Activated CD4-positive, alpha-beta T cell treated with anti-CD3 and anti-CD28 coated beads for 36 hours (primary cell): ENCODE measurements around the gene CFAP46. TPM values are rescaled to one million over a fixed set of nuclear protein-coding genes. Genes with fewer than 3 reads are reported as not detected.

Experiments used
- ATAC-seq: fragments of 200-7000 bp; cut with Tn5 transposase; one replicate; pipeline ENCODE4 v1.10.0; 2021; ENCODE audit warnings: mild to moderate bottlenecking, moderate library complexity
- CTCF ChIA-PET: fragments of 350-600 bp; sonication (Branson Sonifier 250); formaldehyde crosslinking; loops from one replicate; lab custom pipeline; 2021; ENCODE audit warnings: antibody characterized with exemption; lab: Charles Lee
- POLR2A ChIA-PET: fragments of 350-600 bp; sonication (Branson Sonifier 250); formaldehyde crosslinking; loops from one replicate; lab custom pipeline; 2021; ENCODE audit warnings: antibody characterized with exemption, inconsistent platforms; lab: Charles Lee
- DNase-seq: peaks from one replicate; pipeline ENCODE4 v3.0.0-alpha.2; 2020
- H3K27ac Mint-ChIP-seq: one replicate; pipeline ENCODE4 v1.8.0; 2021; ENCODE audit warnings: mixed read lengths
- H3K27me3 Mint-ChIP-seq: one replicate; pipeline ENCODE4 v1.8.0; 2021; ENCODE audit warnings: mixed read lengths
- H3K36me3 Mint-ChIP-seq: one replicate; pipeline ENCODE4 v1.8.0; 2021; ENCODE audit warnings: low read depth, mixed read lengths
- H3K4me1 Mint-ChIP-seq: one replicate; pipeline ENCODE4 v1.8.0; 2021; ENCODE audit warnings: mixed read lengths
- H3K4me3 Mint-ChIP-seq: one replicate; pipeline ENCODE4 v1.8.0; 2021; ENCODE audit warnings: mild to moderate bottlenecking, moderate library complexity, mixed read lengths
- H3K9me3 Mint-ChIP-seq: one replicate; pipeline ENCODE4 v1.8.0; 2021; ENCODE audit warnings: low read depth, mixed read lengths
- intact Hi-C, 2 experiments: fragments of 100-400 bp; cut with DNase I in 1 of 2; cut with micrococcal nuclease in 1 of 2; formaldehyde crosslinking; loops; one replicate each; pipeline versions ENCODE4 v1.14.2 to v1.15.1; 2022 to 2024; cut with DNase I, micrococcal nuclease
- total RNA-seq, 2 experiments: library from RNA; stranded (reverse); gene quantifications; one replicate each; pipeline ENCODE4 v1.2.3, GENCODE V29; 2021

CFAP46 gene
- total RNA-seq, 2 experiments from 2014 or later: 0.16 to 0.21 TPM

DNA sequence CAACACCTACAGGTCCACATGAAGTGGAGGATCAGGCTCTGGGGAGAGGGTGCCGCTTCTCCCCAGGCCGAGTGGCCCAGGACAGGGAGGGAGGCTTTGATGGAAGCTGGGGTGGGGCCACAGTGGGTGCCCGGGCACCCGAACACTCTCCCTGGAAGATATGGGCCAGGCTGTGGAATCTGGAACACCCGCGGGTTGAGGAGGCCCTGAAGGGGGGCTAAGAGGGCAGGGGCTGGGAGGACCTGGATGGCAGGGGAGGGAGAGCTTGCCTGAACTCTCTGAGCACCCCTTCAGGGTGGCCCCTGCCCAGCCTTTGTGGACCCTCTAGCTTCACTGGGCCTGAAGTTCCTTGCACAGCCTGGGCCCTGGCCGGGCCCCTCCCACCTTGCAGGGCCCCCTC is 151.9 kb downstream of the CFAP46 start:
- CTCF ChIA-PET: interaction anchor here (0.9 kb wide), 1 partner anchor 135 kb away, joined by 4 read pairs; no protein-coding TSS in a partner anchor
- H3K36me3 Mint-ChIP-seq: no peaks in the 10 kb centered on the region

DNA sequence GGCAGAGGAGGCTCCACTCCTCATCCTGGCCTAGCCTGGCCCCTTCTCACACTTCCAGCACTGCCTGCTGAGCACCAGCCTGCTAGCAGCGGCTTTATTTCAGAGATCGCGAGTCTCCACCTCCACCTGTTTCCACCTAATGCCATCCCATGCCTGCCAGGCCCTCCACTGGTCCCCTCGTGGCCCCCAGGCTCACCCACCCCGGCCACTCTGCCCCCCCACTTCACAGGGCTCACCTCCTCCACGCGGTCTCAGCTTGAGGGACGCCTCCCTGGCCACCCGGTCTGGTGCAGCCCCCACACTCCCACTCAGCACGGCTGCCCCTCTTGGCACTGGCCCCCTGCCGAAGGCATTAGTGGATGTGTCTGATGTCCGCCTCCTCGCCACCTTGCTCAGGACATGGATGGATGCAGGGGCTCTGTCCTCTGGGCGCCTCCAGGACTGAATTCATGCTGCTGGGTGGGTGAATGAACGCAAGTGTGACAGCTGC is 152.7 kb downstream of the CFAP46 start:
- H3K36me3 Mint-ChIP-seq: no peaks in the 10 kb centered on the region
- H3K27me3 Mint-ChIP-seq: peaks cover 11% of the 10 kb centered on the region
- H3K4me1 Mint-ChIP-seq: no peaks in the 10 kb centered on the region
- no peak for DNase-seq
- no peak overlapping the region for H3K27ac Mint-ChIP-seq
- no peak overlapping the region for H3K4me3 Mint-ChIP-seq
- POLR2A ChIA-PET: no interaction called here
- CTCF ChIA-PET: interaction anchor here (0.9 kb wide), 1 partner anchor 135 kb away, joined by 4 read pairs; no protein-coding TSS in a partner anchor
- ATAC-seq: no peak
- no peaks in the 10 kb centered on the region for H3K9me3 Mint-ChIP-seq
- intact Hi-C loops: loop anchor here (10.0 kb wide), 2 partner anchors 135 to 445 kb away; partner anchors contain the start of genes UTF1 (in 1 of the 2) and VENTX (in 1 of the 2)

More for the DNA sequence above, 151.9 kb downstream of the CFAP46 start:
- peaks cover 11% of the 10 kb centered on the region for H3K27me3 Mint-ChIP-seq
- H3K27ac Mint-ChIP-seq: no peak overlapping the region
- H3K4me3 Mint-ChIP-seq: no peak overlapping the region
- no peaks in the 10 kb centered on the region for H3K9me3 Mint-ChIP-seq
- no peak for DNase-seq
- intact Hi-C loops: no loop called here
- no peaks in the 10 kb centered on the region for H3K4me1 Mint-ChIP-seq
- POLR2A ChIA-PET: no interaction called here
- no peak for ATAC-seq

- peaks cover 13% of the 10 kb centered on the region for H3K27me3 Mint-ChIP-seq
- H3K27ac Mint-ChIP-seq: no peak overlapping the region
- H3K4me3 Mint-ChIP-seq: no peak overlapping the region
- no peaks in the 10 kb centered on the region for H3K4me1 Mint-ChIP-seq
- no peak for ATAC-seq
- no peak for DNase-seq
- intact Hi-C loops: loop anchor here (10.0 kb wide), 2 partner anchors 134 to 446 kb away; partner anchors contain the start of genes UTF1 (in 1 of the 2) and VENTX (in 1 of the 2)
- CTCF ChIA-PET: no interaction called here
- H3K9me3 Mint-ChIP-seq: no peaks in the 10 kb centered on the region
- H3K36me3 Mint-ChIP-seq: no peaks in the 10 kb centered on the region
- POLR2A ChIA-PET: no interaction called here
Measured at GRCh38 chr10:132788831-132789219, 153.5 kb downstream of the CFAP46 start.

GRCh38 chr10:132788180-132788830 is 154.1 kb downstream of the CFAP46 start:
- no peak overlapping the region for H3K4me3 Mint-ChIP-seq
- CTCF ChIA-PET: no interaction called here
- POLR2A ChIA-PET: no interaction called here
- H3K27ac Mint-ChIP-seq: no peak overlapping the region
- H3K4me1 Mint-ChIP-seq: no peaks in the 10 kb centered on the region
- H3K9me3 Mint-ChIP-seq: no peaks in the 10 kb centered on the region
- DNase-seq: peak; percentile 26
- H3K36me3 Mint-ChIP-seq: peaks cover 2% of the 10 kb centered on the region
- intact Hi-C loops: loop anchor here (10.0 kb wide), 2 partner anchors 134 to 446 kb away; partner anchors contain the start of genes UTF1 (in 1 of the 2) and VENTX (in 1 of the 2)
- ATAC-seq: no peak
- H3K27me3 Mint-ChIP-seq: peaks cover 17% of the 10 kb centered on the region

DNA sequence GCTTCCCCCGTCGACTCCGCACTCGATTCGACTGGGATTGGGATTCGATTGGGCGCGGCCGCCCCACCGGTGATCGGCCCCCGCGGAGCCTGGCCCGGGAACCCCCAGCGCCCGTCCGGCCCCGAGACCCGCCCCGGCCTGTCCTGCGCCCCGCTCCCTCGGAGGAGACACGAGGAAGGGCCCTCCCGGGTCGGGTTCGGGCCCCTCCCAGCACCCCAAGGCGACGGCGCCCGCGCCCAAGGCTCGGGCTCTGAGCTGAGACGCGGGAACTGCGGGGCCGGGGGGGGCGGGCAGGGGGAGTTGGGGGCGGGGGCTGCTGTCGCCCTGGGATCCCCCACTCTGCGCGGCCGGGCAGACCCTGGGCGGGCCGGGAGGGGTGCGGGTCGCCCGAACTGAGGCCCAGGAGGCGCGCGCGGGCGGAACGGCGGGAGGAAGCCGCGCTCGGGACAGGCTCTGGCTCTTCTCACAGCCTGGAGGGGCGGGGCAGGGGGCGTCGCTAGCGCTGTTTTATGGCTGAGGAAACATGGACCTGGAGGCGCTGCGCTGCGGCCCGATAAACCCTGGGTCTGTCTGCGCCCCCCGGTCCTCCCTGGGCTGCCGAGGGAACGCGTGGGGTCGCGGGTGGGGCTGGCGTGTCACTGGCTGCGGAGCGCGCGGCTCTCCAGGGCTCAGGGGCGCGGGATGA is 154.7 kb downstream of the CFAP46 start:
- POLR2A ChIA-PET: no interaction called here
- Mint-ChIP-seq H3K27me3 (peaks cover 17% of the 10 kb centered on the region), H3K9me3 (no peaks in the 10 kb centered on the region), H3K27ac (no peak overlapping the region), H3K4me1 (no peaks in the 10 kb centered on the region), H3K4me3 (no peak overlapping the region), H3K36me3 (peaks cover 3% of the 10 kb centered on the region)
- intact Hi-C loops: loop anchor here (2.0 to 10.0 kb wide), 3 partner anchors 133 to 447 kb away; partner anchors contain the start of genes UTF1 (in 1 of the 2) and VENTX (in 1 of the 2)
- no peak for ATAC-seq
- CTCF ChIA-PET: no interaction called here
- DNase-seq: peak; percentile 49

DNA sequence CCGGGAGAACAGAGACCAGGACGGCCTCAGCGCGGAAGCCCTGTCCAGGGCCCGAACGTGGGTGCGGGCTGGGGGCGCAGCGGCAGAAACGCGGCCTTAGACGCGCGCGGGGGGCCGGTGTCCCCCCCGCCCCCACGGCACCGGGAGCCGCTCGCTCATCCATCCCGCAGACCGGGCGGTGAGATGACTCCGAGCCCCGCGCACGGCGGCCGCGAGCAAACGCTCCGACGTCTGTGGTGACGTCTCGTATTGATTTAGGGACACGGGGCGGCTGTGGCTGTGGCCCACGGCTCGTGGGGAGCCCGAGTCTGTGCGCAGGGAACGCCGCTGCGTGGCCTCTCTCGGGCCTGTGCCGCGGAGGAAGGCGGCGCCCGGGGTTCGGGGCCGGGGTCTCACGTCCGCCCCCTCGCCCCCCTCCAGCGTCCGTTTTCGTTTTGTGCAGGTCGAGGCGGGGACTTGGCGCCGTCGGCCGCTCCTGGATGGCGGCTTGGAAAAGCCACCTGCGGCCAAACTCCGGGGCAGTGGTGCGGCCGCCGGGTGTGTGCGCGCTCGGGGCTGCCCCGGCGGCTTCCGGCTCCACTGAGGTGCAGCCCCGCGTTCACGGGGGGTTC is 155.4 kb downstream of the CFAP46 start:
- Mint-ChIP-seq H3K9me3 (no peaks in the 10 kb centered on the region), H3K4me1 (no peaks in the 10 kb centered on the region), H3K4me3 (no peak overlapping the region), H3K27me3 (peaks cover 17% of the 10 kb centered on the region), H3K36me3 (peaks cover 8% of the 10 kb centered on the region), H3K27ac (no peak overlapping the region)
- intact Hi-C loops: loop anchor here (2.0 to 10.0 kb wide), 3 partner anchors 132 to 448 kb away; partner anchors contain the start of genes UTF1 (in 1 of the 2) and VENTX (in 1 of the 2)
- POLR2A ChIA-PET: no interaction called here
- CTCF ChIA-PET: no interaction called here
- no peak for DNase-seq
- ATAC-seq: no peak

DNA sequence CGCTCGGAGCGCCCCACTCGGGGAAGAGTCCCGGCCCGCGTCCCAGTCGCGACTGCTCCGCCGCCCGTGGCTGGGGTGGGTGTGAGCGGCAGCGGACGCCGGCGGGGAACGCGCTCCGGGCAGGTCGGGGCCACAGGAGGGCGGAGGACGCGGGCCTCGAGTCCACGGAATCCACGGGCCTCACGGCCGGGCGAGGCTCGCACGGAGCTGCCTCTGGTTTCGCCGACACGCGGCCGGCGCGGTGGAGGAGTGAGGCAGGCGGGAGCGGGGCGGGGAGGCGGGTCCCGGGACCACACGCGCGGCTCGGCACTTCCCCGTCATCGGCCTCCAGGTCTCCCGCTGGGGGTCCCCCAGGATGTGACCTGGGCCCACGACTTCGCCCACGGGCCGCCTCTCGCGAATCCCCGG is 155.9 kb downstream of the CFAP46 start:
- POLR2A ChIA-PET: no interaction called here
- DNase-seq (no peak), ATAC-seq (no peak)
- Mint-ChIP-seq H3K36me3 (peaks cover 13% of the 10 kb centered on the region), H3K4me1 (no peaks in the 10 kb centered on the region), H3K9me3 (no peaks in the 10 kb centered on the region), H3K4me3 (no peak overlapping the region), H3K27me3 (peaks cover 17% of the 10 kb centered on the region), H3K27ac (no peak overlapping the region)
- CTCF ChIA-PET: no interaction called here
- intact Hi-C loops: loop anchor here (2.0 to 10.0 kb wide), 3 partner anchors 132 to 448 kb away; partner anchors contain the start of genes UTF1 (in 1 of the 2) and VENTX (in 1 of the 2)

GRCh38 chr10:132785723-132786475 is 156.5 kb downstream of the CFAP46 start, which contains the start of gene NKX6-2:
TSS of gene NKX6-2 (minus strand) at chr10:132786147. CDS start at chr10:132785948, 199 bp downstream.
- H3K9me3 Mint-ChIP-seq: no peaks in the 10 kb centered on the region
- ChIA-PET POLR2A (no interaction called here), CTCF (no interaction called here)
- DNase-seq: no peak
- intact Hi-C loops: loop anchor here (2.0 to 10.0 kb wide), 3 partner anchors 131 to 449 kb away; partner anchors contain the start of genes UTF1 (in 1 of the 2) and VENTX (in 1 of the 2)
- peaks cover 16% of the 10 kb centered on the region for H3K36me3 Mint-ChIP-seq
- H3K4me1 Mint-ChIP-seq: no peaks in the 10 kb centered on the region
- ATAC-seq: no peak
- no peak within 1 kb of the TSS for H3K4me3 Mint-ChIP-seq
- peaks cover 17% of the 10 kb centered on the region for H3K27me3 Mint-ChIP-seq
- H3K27ac Mint-ChIP-seq: no peak within 1 kb of the TSS

DNA sequence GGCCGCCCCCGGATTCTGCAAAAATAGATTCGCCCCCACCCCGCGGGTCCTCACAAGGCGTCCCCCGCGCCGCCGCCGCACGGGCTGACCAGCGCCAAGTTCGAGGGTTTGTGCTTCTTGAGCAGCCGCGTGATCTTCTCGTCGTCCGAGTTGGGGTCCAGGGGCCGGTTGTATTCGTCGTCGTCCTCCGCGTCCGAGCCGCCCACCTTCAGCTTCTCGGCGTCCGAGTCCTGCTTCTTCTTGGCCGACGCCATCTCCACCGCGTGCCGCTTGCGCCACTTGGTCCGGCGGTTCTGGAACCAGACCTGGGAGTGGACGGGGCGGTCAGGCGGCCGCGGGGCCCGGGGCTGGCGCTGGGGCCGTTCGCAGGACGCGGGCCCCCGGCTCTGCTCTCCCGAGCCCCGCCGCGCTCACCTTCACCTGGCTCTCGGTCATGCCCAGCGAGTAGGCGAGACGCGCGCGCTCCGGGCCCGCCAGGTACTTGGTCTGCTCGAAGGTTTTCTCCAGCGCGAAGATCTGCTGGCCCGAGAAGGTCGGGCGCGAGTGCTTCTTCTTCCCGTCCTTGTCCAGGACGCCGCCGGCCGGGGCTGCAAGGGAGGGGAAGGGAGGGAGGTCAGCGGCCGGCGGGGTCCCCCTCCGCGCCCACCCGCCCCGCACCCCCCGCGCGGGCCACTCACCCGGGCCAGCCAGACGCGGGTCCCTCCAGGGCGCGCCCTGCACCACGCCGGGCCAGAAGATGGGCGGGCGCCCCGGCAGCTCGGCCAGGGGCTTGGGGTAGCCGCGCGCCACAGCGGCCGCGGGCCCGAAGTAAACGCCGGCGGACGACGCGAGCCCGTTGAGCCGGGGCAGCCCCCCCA is 157.3 kb downstream of the CFAP46 start:
- peaks cover 14% of the 10 kb centered on the region for H3K27me3 Mint-ChIP-seq
- ATAC-seq (no peak), DNase-seq (peak; percentile 30)
- intact Hi-C loops: loop anchor here (10.0 kb wide), 2 partner anchors 130 to 450 kb away; partner anchors contain the start of genes UTF1 (in 1 of the 2) and VENTX (in 1 of the 2)
- no peaks in the 10 kb centered on the region for H3K4me1 Mint-ChIP-seq
- no peak overlapping the region for H3K4me3 Mint-ChIP-seq
- ChIA-PET POLR2A (no interaction called here), CTCF (no interaction called here)
- H3K36me3 Mint-ChIP-seq: peaks cover 18% of the 10 kb centered on the region
- no peak overlapping the region for H3K27ac Mint-ChIP-seq
- no peaks in the 10 kb centered on the region for H3K9me3 Mint-ChIP-seq
